Muscle layer of duodenum (tissue), 2 donors: ENCODE data around the gene ABCA12.

Experiments used
- H3K27ac ChIP-seq: one replicate; pipeline ENCODE4 v1.7.0; 2013; ENCODE audit warnings: mild to moderate bottlenecking, low read length
- H3K27me3 ChIP-seq: one replicate; pipeline ENCODE4 v1.7.0; 2013; ENCODE audit warnings: low read depth, mild to moderate bottlenecking, control low read depth, low read length
- H3K36me3 ChIP-seq, 2 donors: one replicate each; pipeline ENCODE4 v1.7.0; 2013; ENCODE audit warnings: low read length in 2 of 2, control low read depth in 1 of 2, mild to moderate bottlenecking in 1 of 2; ENCODE audit not compliant: insufficient read depth in 2 of 2, control insufficient read depth in 1 of 2
- H3K4me1 ChIP-seq, 2 donors: one replicate each; pipeline ENCODE4 v1.7.0; 2013; ENCODE audit warnings: low read length in 2 of 2, mild to moderate bottlenecking in 2 of 2, control low read depth in 1 of 2, moderate library complexity in 1 of 2; ENCODE audit not compliant: insufficient read depth in 2 of 2, control insufficient read depth in 1 of 2
- H3K4me3 ChIP-seq, 2 donors: one replicate each; pipeline ENCODE4 v1.7.0; 2013; ENCODE audit warnings: low read length in 2 of 2, low read depth in 1 of 2, mild to moderate bottlenecking in 1 of 2
- H3K9me3 ChIP-seq, 2 donors: one replicate each; pipeline ENCODE4 v1.7.0; 2013; ENCODE audit warnings: low read length in 2 of 2, control low read depth in 1 of 2, mild to moderate bottlenecking in 1 of 2; ENCODE audit not compliant: control insufficient read depth in 1 of 2
- donor health status: healthy.

The ABCA12 gene

GRCh38 chr2:215119847-215120246 is 18.6 kb downstream of the ABCA12 start:
- H3K4me1 ChIP-seq = no peaks in the 10 kb centered on the region
- H3K9me3 ChIP-seq = no peaks in the 10 kb centered on the region
- no peak overlapping the region for H3K4me3 ChIP-seq
- H3K27me3 ChIP-seq = no peaks in the 10 kb centered on the region
- no peaks in the 10 kb centered on the region for H3K36me3 ChIP-seq
- no peak overlapping the region for H3K27ac ChIP-seq

DNA sequence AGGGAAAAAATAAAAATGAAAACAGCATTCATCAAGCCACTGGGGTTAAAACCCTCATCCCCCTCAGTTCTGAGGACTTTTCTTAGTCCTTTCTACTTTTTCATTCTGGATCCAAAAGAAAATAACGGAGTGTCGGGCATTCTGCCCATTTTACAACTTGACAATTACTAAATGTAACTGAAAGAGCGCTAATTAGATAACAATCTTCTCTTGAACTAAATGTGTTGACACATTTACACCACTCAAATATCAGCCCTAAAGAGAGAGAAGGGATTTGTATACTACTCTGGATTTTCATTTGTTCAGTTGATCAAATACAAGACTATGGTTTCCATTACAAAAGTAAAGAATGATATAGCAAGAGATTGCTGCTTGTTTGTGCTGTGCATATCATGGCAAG is 27.5 kb downstream of the ABCA12 start:
- Histone ChIP-seq H3K4me1 (no peaks in the 10 kb centered on the region), H3K36me3 (no peaks in the 10 kb centered on the region), H3K9me3 (no peaks in the 10 kb centered on the region), H3K4me3 (no peak overlapping the region), H3K27me3 (no peaks in the 10 kb centered on the region), H3K27ac (no peak overlapping the region)

GRCh38 chr2:215107216-215108056 is 31.0 kb downstream of the ABCA12 start:
- Histone ChIP-seq H3K4me3 (no peak overlapping the region), H3K36me3 (no peaks in the 10 kb centered on the region), H3K9me3 (no peaks in the 10 kb centered on the region), H3K27ac (no peak overlapping the region), H3K27me3 (no peaks in the 10 kb centered on the region), H3K4me1 (no peaks in the 10 kb centered on the region)

GRCh38 chr2:215105607-215106354 is 32.6 kb downstream of the ABCA12 start:
- Histone ChIP-seq H3K4me1 (no peaks in the 10 kb centered on the region), H3K9me3 (no peaks in the 10 kb centered on the region), H3K27me3 (no peaks in the 10 kb centered on the region), H3K36me3 (no peaks in the 10 kb centered on the region), H3K27ac (no peak overlapping the region), H3K4me3 (no peak overlapping the region)

- Histone ChIP-seq H3K9me3 (no peaks in the 10 kb centered on the region), H3K4me3 (no peak overlapping the region), H3K36me3 (no peaks in the 10 kb centered on the region), H3K27me3 (no peaks in the 10 kb centered on the region), H3K4me1 (no peaks in the 10 kb centered on the region), H3K27ac (no peak overlapping the region)
These were observed 34.2 kb downstream of the ABCA12 start for GRCh38 chr2:215104226-215104625.

- Histone ChIP-seq H3K4me3 (no peak overlapping the region), H3K27me3 (no peaks in the 10 kb centered on the region), H3K4me1 (no peaks in the 10 kb centered on the region), H3K27ac (no peak overlapping the region), H3K36me3 (no peaks in the 10 kb centered on the region), H3K9me3 (no peaks in the 10 kb centered on the region)
These were observed 39.6 kb downstream of the ABCA12 start for GRCh38 chr2:215098875-215099274.

DNA sequence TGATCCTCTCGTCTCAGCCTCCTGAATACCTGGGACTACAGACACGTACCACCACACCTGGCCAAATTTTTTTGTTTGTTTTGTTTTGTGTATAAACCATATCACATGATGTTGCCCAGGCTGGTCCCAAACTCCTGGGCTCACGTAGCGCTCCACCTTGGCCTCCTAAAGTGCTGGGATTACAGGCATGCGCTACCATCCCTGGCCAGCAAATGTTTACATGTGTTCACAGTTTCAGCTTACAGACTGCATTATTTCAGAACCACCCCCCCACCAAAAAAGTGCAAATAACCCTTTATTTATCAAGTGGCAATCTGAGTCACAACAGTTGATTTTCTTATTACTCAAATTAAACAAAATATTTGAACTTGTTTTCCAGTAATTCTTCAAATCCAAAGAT is 54.3 kb downstream of the ABCA12 start:
- H3K27ac ChIP-seq = no peak overlapping the region
- H3K4me1 ChIP-seq = no peaks in the 10 kb centered on the region
- H3K27me3 ChIP-seq = no peaks in the 10 kb centered on the region
- H3K36me3 ChIP-seq = no peaks in the 10 kb centered on the region
- no peak overlapping the region for H3K4me3 ChIP-seq
- H3K9me3 ChIP-seq = no peaks in the 10 kb centered on the region

DNA sequence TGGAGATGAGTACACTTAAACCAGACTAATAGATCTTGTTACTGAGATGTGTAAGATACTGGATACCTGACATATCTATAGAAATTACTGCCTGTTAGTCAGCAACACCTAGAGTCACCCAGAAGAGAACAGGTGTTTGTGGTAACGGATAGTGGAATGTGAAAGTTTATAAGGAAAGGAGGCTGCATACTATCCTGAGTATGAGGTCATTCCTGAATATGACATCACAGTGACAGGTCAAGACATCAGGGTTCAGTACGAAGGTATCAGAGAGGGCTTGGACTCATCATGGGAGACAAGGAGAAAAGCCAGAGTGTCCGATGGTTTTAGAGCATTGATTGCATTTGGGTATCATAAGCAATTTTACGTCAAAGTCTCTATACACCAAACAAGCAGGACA is 55.3 kb downstream of the ABCA12 start:
- no peak overlapping the region for H3K27ac ChIP-seq
- H3K27me3 ChIP-seq = no peaks in the 10 kb centered on the region
- H3K4me3 ChIP-seq = no peak overlapping the region
- no peaks in the 10 kb centered on the region for H3K36me3 ChIP-seq
- H3K4me1 ChIP-seq = no peaks in the 10 kb centered on the region
- no peaks in the 10 kb centered on the region for H3K9me3 ChIP-seq

GRCh38 chr2:215082446-215082845 is 56.0 kb downstream of the ABCA12 start:
- Histone ChIP-seq H3K27ac (no peak overlapping the region), H3K4me3 (no peak overlapping the region), H3K27me3 (no peaks in the 10 kb centered on the region), H3K9me3 (no peaks in the 10 kb centered on the region), H3K4me1 (no peaks in the 10 kb centered on the region), H3K36me3 (no peaks in the 10 kb centered on the region)

- H3K9me3 ChIP-seq = no peaks in the 10 kb centered on the region
- H3K4me1 ChIP-seq = no peaks in the 10 kb centered on the region
- no peak overlapping the region for H3K27ac ChIP-seq
- no peaks in the 10 kb centered on the region for H3K27me3 ChIP-seq
- H3K36me3 ChIP-seq = no peaks in the 10 kb centered on the region
- H3K4me3 ChIP-seq = no peak overlapping the region
These were observed 57.9 kb downstream of the ABCA12 start for GRCh38 chr2:215080545-215080944.

- Histone ChIP-seq H3K36me3 (no peaks in the 10 kb centered on the region), H3K4me1 (no peaks in the 10 kb centered on the region), H3K9me3 (no peaks in the 10 kb centered on the region), H3K27ac (no peak overlapping the region), H3K4me3 (no peak overlapping the region), H3K27me3 (no peaks in the 10 kb centered on the region)
These were observed 66.8 kb downstream of the ABCA12 start for GRCh38 chr2:215071676-215072075.
